ENCODE measurements around the gene C2orf76.
A peak's percentile ranks its signal among the peaks of the same experiment; 100 is the strongest.
"Not testable (repeated sequence)": the region's sequence is repeated elsewhere in the genome, so short reads cannot be mapped to it uniquely, and the experiment has no call there.

C2orf76 gene

DNA sequence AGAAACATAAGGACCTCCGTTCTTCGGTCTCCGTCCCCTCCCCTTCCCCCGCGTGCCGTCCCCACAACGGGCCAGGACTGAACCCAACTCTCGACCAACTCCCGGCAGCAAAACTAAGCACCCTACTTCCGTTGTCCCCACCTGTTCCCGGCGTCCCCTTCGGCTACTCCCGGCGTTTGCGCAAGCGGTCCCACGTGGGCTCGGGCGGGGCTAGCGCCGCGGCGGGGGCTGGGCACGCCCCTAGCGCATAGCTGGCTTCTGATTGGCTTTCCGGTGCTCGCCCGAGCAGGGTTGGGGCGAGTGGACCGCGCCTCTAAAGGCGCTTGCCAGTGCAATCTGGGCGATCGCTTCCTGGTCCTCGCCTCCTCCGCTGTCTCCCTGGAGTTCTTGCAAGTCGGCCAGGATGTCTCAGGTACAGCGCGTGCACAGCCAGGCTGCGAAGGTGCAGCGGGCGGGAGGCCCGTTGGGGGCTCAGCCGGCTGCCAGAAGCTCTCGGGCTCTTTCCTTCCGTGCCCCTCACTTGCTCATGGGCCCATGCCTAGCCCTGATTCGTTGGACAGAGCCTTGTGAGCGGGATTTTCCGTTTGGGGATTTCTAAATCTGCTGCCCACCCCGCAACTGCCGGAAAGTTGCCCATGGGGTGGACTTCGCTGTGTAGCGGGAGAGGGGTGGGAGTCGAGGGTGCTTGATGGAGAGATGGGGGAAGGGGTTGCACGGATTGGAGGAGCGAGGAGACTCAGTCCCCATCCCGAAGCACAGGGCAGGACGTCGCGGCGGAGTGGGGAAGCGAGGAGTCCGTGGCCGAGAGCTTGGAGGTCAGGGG is at the start of gene C2orf76, which contains the start of gene DBI:
TSS of gene C2orf76 (minus strand) at position 186 of the 823 bp plus-strand sequence. CDS start 26,875 bp downstream, outside the sequence.
TSS of gene DBI (plus strand) at position 329 of the 823 bp plus-strand sequence. CDS start at position 404, 75 bp downstream.
- Histone ChIP-seq H3K9me3 (ENCODE audit: control insufficient read depth, insufficient read depth, low read length) (no peaks in the 10 kb centered on the region), H3K9ac (ENCODE audit: low read depth, low read length) (peak within 1 kb of the TSS; percentile 43), H3K27ac (ENCODE audit: low read depth, low read length) (peak within 1 kb of the TSS; percentile 82), H3K4me1 (ENCODE audit: control insufficient read depth, insufficient read depth, low read length) (peaks cover 16% of the 10 kb centered on the region), H3K27me3 (ENCODE audit: control insufficient read depth, insufficient read depth, low read length) (no peaks in the 10 kb centered on the region), H3K36me3 (ENCODE audit: control insufficient read depth, insufficient read depth, low read length) (peaks cover 36% of the 10 kb centered on the region), H3K4me3 (ENCODE audit: low read depth, low read length) (peak within 1 kb of the TSS; percentile 80)

DNA sequence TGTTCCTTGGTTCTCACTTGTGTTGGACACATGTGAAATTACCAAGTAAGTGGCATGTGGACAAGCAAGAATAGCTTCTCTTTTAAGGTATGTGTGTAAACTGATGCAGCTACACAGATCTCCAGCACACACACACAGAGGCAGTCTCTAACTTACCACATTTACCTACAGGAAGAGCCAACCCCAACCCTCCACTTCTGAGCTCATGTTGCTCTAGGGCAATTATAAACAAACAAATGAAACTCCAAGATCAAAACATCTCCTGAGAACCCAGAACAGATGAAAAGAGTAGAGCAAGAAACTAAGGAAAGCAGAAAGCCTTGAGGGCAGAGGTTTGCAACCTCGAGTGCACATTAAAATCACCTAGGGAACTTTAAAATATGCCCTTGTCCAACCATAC is 49.0 kb upstream of the C2orf76 start:
- H3K4me1 ChIP-seq (ENCODE audit: control insufficient read depth, insufficient read depth, low read length): no peaks in the 10 kb centered on the region
- H3K9me3 ChIP-seq (ENCODE audit: control insufficient read depth, insufficient read depth, low read length): peaks cover 2% of the 10 kb centered on the region
- no peak overlapping the region for H3K27ac ChIP-seq (ENCODE audit: low read depth, low read length)
- no peak overlapping the region for H3K9ac ChIP-seq (ENCODE audit: low read depth, low read length)
- H3K4me3 ChIP-seq (ENCODE audit: low read depth, low read length): no peak overlapping the region
- no peaks in the 10 kb centered on the region for H3K27me3 ChIP-seq (ENCODE audit: control insufficient read depth, insufficient read depth, low read length)
- no peaks in the 10 kb centered on the region for H3K36me3 ChIP-seq (ENCODE audit: control insufficient read depth, insufficient read depth, low read length)

DNA sequence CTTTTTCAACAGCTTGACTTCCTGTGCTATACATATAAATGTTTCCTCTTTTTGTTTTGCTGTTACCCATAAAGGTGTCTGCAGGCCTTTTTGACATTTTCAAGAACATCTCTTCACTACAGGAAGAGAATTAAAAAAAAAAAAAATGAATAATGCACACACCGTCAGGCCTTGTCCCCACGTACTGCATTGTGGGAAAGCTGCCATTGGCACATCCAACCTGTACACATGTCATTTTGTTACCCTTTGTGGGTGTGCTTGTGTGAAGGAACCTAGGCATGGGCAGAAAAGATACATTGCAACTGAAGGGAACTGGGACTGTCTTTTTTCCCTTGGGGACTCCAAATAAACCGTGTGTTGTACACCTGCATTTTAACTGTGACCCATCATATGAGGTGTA is 48.3 kb upstream of the C2orf76 start:
- Histone ChIP-seq H3K9ac (ENCODE audit: low read depth, low read length) (no peak overlapping the region), H3K27ac (ENCODE audit: low read depth, low read length) (no peak overlapping the region), H3K9me3 (ENCODE audit: control insufficient read depth, insufficient read depth, low read length) (no peaks in the 10 kb centered on the region), H3K4me1 (ENCODE audit: control insufficient read depth, insufficient read depth, low read length) (no peaks in the 10 kb centered on the region), H3K4me3 (ENCODE audit: low read depth, low read length) (no peak overlapping the region), H3K27me3 (ENCODE audit: control insufficient read depth, insufficient read depth, low read length) (no peaks in the 10 kb centered on the region), H3K36me3 (ENCODE audit: control insufficient read depth, insufficient read depth, low read length) (no peaks in the 10 kb centered on the region)

DNA sequence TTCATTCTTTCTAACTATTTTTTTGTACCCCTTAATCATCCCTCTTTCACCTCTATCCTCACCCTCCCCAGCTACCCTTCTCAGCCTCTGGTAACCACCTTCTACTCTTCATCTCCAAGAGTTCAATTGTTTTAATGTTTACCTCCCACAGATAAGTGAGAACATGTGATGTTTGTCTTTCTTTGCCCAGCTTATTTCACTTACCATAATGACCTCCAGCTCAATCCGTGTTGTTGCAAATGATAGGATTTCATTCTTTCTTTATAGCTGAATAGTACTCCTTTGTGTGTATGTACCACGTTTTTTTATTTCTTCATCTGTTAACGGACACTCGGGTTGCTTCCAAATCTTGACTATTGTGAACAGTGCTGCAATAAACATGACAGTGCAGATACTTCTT is 42.9 kb upstream of the C2orf76 start:
- Histone ChIP-seq H3K9ac (ENCODE audit: low read depth, low read length) (no peak overlapping the region), H3K4me1 (ENCODE audit: control insufficient read depth, insufficient read depth, low read length) (no peaks in the 10 kb centered on the region; the same call in 1 of the 2 replicates), H3K36me3 (ENCODE audit: control insufficient read depth, insufficient read depth, low read length) (no peaks in the 10 kb centered on the region), H3K4me3 (ENCODE audit: low read depth, low read length) (no peak overlapping the region), H3K9me3 (ENCODE audit: control insufficient read depth, insufficient read depth, low read length) (no peaks in the 10 kb centered on the region), H3K27ac (ENCODE audit: low read depth, low read length) (no peak overlapping the region), H3K27me3 (ENCODE audit: control insufficient read depth, insufficient read depth, low read length) (no peaks in the 10 kb centered on the region)

DNA sequence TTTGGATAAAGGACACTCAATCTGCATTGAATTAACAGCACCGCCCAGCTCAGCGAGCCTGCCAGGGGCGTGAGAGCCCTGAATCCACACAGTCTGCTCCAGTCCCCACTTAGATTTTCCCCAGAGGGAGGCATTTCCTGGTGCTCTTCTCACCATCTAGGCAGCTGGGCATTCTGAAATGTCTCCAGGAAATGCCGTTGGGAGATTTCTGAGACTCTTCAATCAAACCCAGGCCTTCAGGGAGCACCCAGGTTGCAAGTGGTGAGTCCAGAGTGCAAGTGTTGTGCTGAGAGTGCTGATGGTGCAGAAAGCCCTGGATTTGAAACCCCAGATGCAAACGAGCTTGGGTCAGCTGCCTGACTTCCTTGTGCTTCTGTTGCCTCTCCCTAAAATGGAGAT is 41.6 kb upstream of the C2orf76 start:
- H3K27ac ChIP-seq (ENCODE audit: low read depth, low read length): no peak overlapping the region
- H3K9me3 ChIP-seq (ENCODE audit: control insufficient read depth, insufficient read depth, low read length): no peaks in the 10 kb centered on the region
- H3K4me3 ChIP-seq (ENCODE audit: low read depth, low read length): no peak overlapping the region
- no peaks in the 10 kb centered on the region for H3K27me3 ChIP-seq (ENCODE audit: control insufficient read depth, insufficient read depth, low read length)
- H3K9ac ChIP-seq (ENCODE audit: low read depth, low read length): no peak overlapping the region
- no peaks in the 10 kb centered on the region; the same call in 1 of the 2 replicates for H3K4me1 ChIP-seq (ENCODE audit: control insufficient read depth, insufficient read depth, low read length)
- H3K36me3 ChIP-seq (ENCODE audit: control insufficient read depth, insufficient read depth, low read length): no peaks in the 10 kb centered on the region

DNA sequence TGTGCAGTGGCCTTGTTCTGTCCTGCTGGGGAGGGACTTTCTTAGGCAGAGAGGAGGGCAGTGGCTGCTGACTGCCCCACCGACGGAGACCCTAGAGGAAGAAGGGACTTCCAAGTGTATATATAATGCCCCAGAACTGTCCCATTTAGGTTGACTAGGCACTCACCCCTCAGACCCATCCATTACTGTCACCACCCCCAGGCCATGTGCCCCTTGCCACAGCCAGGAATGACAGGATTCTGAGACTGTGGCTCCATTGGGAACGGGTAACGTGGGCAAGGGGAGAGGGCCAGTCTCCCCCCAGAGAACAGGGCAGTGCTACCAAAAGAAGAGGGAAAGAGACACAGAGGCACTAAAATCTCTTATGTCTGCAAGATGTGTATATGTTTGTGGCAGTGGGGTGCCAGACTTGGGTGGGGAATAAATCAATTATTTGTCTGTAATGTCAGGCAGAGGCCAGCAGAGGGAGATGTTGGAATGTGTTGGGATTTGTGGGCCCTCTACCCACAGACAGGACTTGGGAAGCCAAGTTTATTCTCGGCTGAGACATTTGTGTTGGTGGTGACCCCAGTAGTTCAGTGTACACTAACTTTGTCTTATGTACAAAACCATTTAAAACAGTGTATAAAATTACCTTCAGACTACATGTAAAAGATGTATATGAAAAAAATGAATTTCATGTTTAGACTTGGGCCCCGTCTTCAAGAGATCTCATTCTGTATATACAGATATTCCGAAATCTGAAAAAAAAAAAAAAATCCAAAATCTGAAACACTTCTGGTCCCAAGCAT is 41.0 kb upstream of the C2orf76 start:
- Histone ChIP-seq H3K36me3 (ENCODE audit: control insufficient read depth, insufficient read depth, low read length) (no peaks in the 10 kb centered on the region), H3K9ac (ENCODE audit: low read depth, low read length) (no peak overlapping the region), H3K27me3 (ENCODE audit: control insufficient read depth, insufficient read depth, low read length) (no peaks in the 10 kb centered on the region), H3K4me3 (ENCODE audit: low read depth, low read length) (no peak overlapping the region), H3K9me3 (ENCODE audit: control insufficient read depth, insufficient read depth, low read length) (no peaks in the 10 kb centered on the region), H3K27ac (ENCODE audit: low read depth, low read length) (no peak overlapping the region), H3K4me1 (ENCODE audit: control insufficient read depth, insufficient read depth, low read length) (no peaks in the 10 kb centered on the region; the same call in 1 of the 2 replicates)

DNA sequence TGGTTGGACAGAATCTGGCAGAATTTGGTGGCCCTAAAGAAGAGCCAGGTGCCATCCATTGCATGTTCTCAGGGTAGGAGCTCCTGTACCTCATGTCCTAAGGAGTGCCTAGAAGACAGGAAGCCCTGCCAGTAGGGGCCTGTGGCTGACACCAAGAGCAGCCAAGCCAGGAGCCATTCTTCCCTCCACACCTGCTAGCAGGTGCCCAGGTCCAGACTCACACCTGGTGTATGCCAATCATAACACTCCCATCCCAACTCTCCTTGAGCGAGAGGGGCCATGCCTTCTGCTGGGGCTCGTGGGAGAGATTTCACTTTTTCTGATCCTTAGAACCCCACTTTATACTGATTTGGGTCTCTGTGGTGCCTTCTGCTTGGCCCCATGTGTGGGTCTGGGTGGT is 38.5 kb upstream of the C2orf76 start:
- Histone ChIP-seq H3K9me3 (ENCODE audit: control insufficient read depth, insufficient read depth, low read length) (no peaks in the 10 kb centered on the region), H3K4me3 (ENCODE audit: low read depth, low read length) (no peak overlapping the region), H3K27me3 (ENCODE audit: control insufficient read depth, insufficient read depth, low read length) (no peaks in the 10 kb centered on the region), H3K9ac (ENCODE audit: low read depth, low read length) (no peak overlapping the region), H3K36me3 (ENCODE audit: control insufficient read depth, insufficient read depth, low read length) (no peaks in the 10 kb centered on the region), H3K27ac (ENCODE audit: low read depth, low read length) (no peak overlapping the region), H3K4me1 (ENCODE audit: control insufficient read depth, insufficient read depth, low read length) (no peaks in the 10 kb centered on the region; the same call in 1 of the 2 replicates)

DNA sequence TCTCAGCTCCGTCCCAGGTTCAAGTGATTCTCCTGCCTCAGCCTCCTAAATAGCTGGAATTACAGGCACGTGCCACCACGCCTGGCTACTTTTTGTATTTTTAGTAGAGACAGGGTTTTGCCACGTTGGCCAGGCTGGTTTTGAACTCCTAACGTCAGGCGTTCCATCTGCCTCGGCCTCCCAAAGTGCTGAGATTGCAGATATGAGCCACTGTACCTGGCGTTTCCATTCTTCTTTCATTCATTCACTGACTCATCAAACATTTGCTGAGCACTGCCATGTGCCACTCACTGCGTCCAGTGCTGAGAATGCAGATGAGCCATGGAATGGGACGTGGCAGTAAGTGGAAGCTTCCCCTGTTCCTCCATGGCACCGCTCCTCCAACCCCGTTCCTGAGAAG is 37.0 kb upstream of the C2orf76 start:
- not testable (repeated sequence) for H3K9ac ChIP-seq (ENCODE audit: low read depth, low read length); H3K27me3 ChIP-seq (ENCODE audit: control insufficient read depth, insufficient read depth, low read length); H3K9me3 ChIP-seq (ENCODE audit: control insufficient read depth, insufficient read depth, low read length); H3K36me3 ChIP-seq (ENCODE audit: control insufficient read depth, insufficient read depth, low read length); H3K27ac ChIP-seq (ENCODE audit: low read depth, low read length); H3K4me1 ChIP-seq (ENCODE audit: control insufficient read depth, insufficient read depth, low read length); H3K4me3 ChIP-seq (ENCODE audit: low read depth, low read length)

DNA sequence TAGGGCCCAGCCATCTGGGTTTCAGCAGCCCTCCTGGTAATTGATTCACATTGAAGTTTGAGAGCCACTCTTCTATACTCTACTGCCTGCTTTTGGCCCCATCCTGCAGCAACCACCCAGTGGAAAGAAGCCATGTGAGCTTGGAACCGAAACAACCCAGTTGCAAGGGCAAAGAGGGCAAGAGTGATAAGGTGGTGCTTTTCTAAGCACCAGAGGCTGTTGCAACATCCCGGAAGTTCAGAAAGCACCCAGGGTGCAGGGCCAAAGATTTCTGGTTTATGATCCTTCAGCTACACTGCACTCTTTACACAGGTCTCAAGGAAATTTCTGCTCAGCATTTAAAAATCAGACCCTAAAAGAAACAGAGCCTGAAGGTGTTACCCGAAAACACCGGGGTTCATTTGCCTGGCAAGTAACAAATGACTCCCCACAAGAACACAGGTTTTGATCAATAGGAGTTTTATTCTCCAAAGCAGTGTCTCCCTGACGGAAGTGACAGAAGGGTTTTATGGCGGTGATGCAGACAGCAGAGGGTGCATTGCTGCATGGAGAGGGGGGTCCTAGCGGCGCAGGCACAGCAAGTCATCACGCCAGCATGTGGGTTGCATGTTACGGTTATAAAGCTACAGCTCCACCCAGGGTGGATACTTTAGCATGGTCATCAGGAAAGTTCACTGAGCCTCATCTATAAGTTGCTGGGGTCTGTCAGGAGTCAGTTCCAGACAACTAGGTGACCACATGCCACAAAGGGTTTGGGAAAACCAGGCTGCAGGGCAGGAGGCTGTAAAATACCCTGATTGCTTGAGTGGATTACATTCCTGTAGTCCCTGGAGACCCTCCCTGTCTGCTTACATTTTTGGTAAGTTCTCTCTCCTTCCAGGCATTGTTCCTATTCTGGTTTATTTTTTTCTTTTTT is 36.3 kb upstream of the C2orf76 start:
- no peaks in the 10 kb centered on the region for H3K27me3 ChIP-seq (ENCODE audit: control insufficient read depth, insufficient read depth, low read length)
- no peaks in the 10 kb centered on the region for H3K4me1 ChIP-seq (ENCODE audit: control insufficient read depth, insufficient read depth, low read length)
- no peak overlapping the region for H3K4me3 ChIP-seq (ENCODE audit: low read depth, low read length)
- H3K9ac ChIP-seq (ENCODE audit: low read depth, low read length): no peak overlapping the region
- H3K27ac ChIP-seq (ENCODE audit: low read depth, low read length): no peak overlapping the region
- no peaks in the 10 kb centered on the region for H3K36me3 ChIP-seq (ENCODE audit: control insufficient read depth, insufficient read depth, low read length)
- no peaks in the 10 kb centered on the region for H3K9me3 ChIP-seq (ENCODE audit: control insufficient read depth, insufficient read depth, low read length)

DNA sequence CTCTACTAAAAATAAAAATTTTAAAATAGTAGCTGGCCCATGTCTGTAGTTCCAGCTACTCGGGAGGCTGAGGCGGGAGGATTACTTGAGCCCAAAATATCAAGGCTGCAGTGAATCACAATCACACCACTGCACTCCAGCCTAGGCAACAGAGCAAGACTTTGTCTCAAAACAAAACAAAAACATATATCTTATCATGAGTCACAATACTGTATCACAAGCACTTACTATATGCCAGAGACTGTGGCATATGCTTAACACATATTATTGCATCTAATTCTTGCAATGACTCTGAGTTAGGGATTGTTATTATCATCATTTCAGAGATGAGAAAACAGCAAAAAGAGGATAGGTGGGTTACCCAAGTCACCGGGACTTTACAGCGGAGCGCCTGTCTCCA is 35.5 kb upstream of the C2orf76 start:
- H3K9ac ChIP-seq (ENCODE audit: low read depth, low read length): no peak overlapping the region

More for the DNA sequence above, 35.5 kb upstream of the C2orf76 start:
- Histone ChIP-seq H3K36me3 (ENCODE audit: control insufficient read depth, insufficient read depth, low read length) (no peaks in the 10 kb centered on the region), H3K4me3 (ENCODE audit: low read depth, low read length) (no peak overlapping the region), H3K9me3 (ENCODE audit: control insufficient read depth, insufficient read depth, low read length) (no peaks in the 10 kb centered on the region), H3K27me3 (ENCODE audit: control insufficient read depth, insufficient read depth, low read length) (no peaks in the 10 kb centered on the region), H3K4me1 (ENCODE audit: control insufficient read depth, insufficient read depth, low read length) (no peaks in the 10 kb centered on the region), H3K27ac (ENCODE audit: low read depth, low read length) (no peak overlapping the region)
